Gastroesophageal sphincter (tissue), 3 donors: ENCODE results near the gene OTOA.

Source experiments
- CTCF ChIP-seq, 4 experiments: fragments of 200-600 bp in 2 of 4; fragments of 450-650 bp in 2 of 4; sonication (generic) in 1 of 4; IDR thresholded peaks; one replicate each; pipeline ENCODE4 v1.5.1; 2017 to 2019; ENCODE audit warnings: antibody characterized with exemption in 4 of 4, mild to moderate bottlenecking in 2 of 4, moderate library complexity in 2 of 4
- EP300 ChIP-seq: sonication (generic); formaldehyde crosslinking; IDR thresholded peaks from one replicate; pipeline ENCODE4 v1.6.1; 2017; ENCODE audit warnings: antibody characterized with exemption, mild to moderate bottlenecking
- POLR2A ChIP-seq, 2 donors: fragments of 450-650 bp; IDR thresholded peaks; one replicate each; pipeline ENCODE4 v1.6.1; 2017; ENCODE audit warnings: antibody characterized with exemption in 2 of 2, mild to moderate bottlenecking in 2 of 2, moderate library complexity in 1 of 2
- POLR2AphosphoS5 ChIP-seq: sonication (generic); formaldehyde crosslinking; IDR thresholded peaks from one replicate; pipeline ENCODE4 v1.6.1; 2017; ENCODE audit warnings: antibody characterized with exemption

GRCh38 chr16:21641916-21642315 lies 21.9 kb upstream of the OTOA start:
- TF ChIP-seq POLR2A (IDR thresholded peaks at IDR 0.05) (no peak), CTCF (IDR thresholded peaks at IDR 0.05) (no peak), EP300 (no peak), POLR2AphosphoS5 (no peak)
